MM.1S (cell line): ENCODE results near the gene MMP11.

Source experiments
- DNase-seq: peaks from one replicate; pipeline ENCODE4 v3.0.0-alpha.2; 2015
- H2AFZ ChIP-seq: fragments of 300-600 bp; sonication (generic); 2 replicates; pipeline ENCODE4 v1.6.0; 2016; ENCODE audit warnings: antibody characterized with exemption, low read length
- H3F3A ChIP-seq: fragments of 300-600 bp; sonication (generic); 2 replicates; pipeline ENCODE4 v1.6.1; 2016; ENCODE audit warnings: mild to moderate bottlenecking, antibody characterized with exemption, low read length, moderate library complexity, mixed read lengths; ENCODE audit not compliant: insufficient read depth
- H3K27ac ChIP-seq: fragments of 300-600 bp; sonication (generic); 2 replicates; pipeline ENCODE4 v1.5.1; 2016; ENCODE audit warnings: mild to moderate bottlenecking, low read length
- H3K27me3 ChIP-seq: fragments of 300-600 bp; sonication (generic); replicated peaks from 2 replicates; pipeline ENCODE4 v1.6.0; 2016; ENCODE audit warnings: low read length; ENCODE audit not compliant: insufficient read depth
- H3K36me3 ChIP-seq: fragments of 300-600 bp; sonication (generic); replicated peaks from 2 replicates; pipeline ENCODE4 v1.6.1; 2016; ENCODE audit warnings: mild to moderate bottlenecking, low read length, mixed read lengths; ENCODE audit not compliant: insufficient read depth
- H3K4me1 ChIP-seq: fragments of 300-600 bp; sonication (generic); 2 replicates; pipeline ENCODE4 v1.6.1; 2016; ENCODE audit warnings: low read length, mixed read lengths
- H3K4me2 ChIP-seq: fragments of 300-600 bp; sonication (generic); 2 replicates; pipeline ENCODE4 v1.6.0; 2016; ENCODE audit warnings: low read depth, low read length
- H3K4me3 ChIP-seq: fragments of 300-600 bp; sonication (generic); 2 replicates; pipeline ENCODE4 v1.5.1; 2016; ENCODE audit warnings: low read length, mixed read lengths
- H3K79me2 ChIP-seq: fragments of 300-600 bp; sonication (generic); 2 replicates; pipeline ENCODE4 v1.6.1; 2016; ENCODE audit warnings: mixed run types, low read length, mixed read lengths
- H3K9ac ChIP-seq: fragments of 300-600 bp; sonication (generic); 2 replicates; pipeline ENCODE4 v1.6.1; 2016; ENCODE audit warnings: low read length, mixed read lengths
- H3K9me2 ChIP-seq: fragments of 300-600 bp; sonication (generic); replicated peaks from 2 replicates; pipeline ENCODE4 v1.6.1; 2016; ENCODE audit warnings: mild to moderate bottlenecking, low read length, mixed read lengths; ENCODE audit not compliant: insufficient read depth
- H3K9me3 ChIP-seq: fragments of 300-600 bp; sonication (generic); replicated peaks from 2 replicates; pipeline ENCODE4 v1.6.1; 2016; ENCODE audit warnings: mild to moderate bottlenecking, low read length, mixed read lengths; ENCODE audit not compliant: insufficient read depth
- H4K20me1 ChIP-seq: fragments of 300-600 bp; sonication (generic); 2 replicates; pipeline ENCODE4 v1.6.1; 2016; ENCODE audit warnings: mild to moderate bottlenecking, low read length, moderate library complexity, mixed read lengths; ENCODE audit not compliant: insufficient read depth
- EZH2 ChIP-seq: fragments of 300-600 bp; sonication (generic); optimal IDR thresholded peaks from 2 replicates; pipeline ENCODE3; 2017; ENCODE audit warnings: low read depth, mild to moderate bottlenecking, antibody characterized with exemption, low read length, mixed read lengths
- EZH2phosphoT487 ChIP-seq: fragments of 300-600 bp; sonication (generic); IDR thresholded peaks from 2 replicates; pipeline ENCODE4 v1.6.1; 2018; ENCODE audit warnings: antibody characterized with exemption, low read length
- TF ChIP-seq, protein P1 (sequence below): fragments of 300-600 bp; sonication (generic); IDR thresholded peaks from 2 replicates; pipeline ENCODE4 v1.5.1; 2016; ENCODE audit warnings: antibody characterized with exemption, low read length, mixed read lengths

Gene MMP11

GRCh38 chr22:23764899-23765881, 7.5 kb upstream of the MMP11 start:
- TF ChIP-seq EZH2phosphoT487 (no peak), EZH2 (no peak)
- TF ChIP-seq, protein P1, sequence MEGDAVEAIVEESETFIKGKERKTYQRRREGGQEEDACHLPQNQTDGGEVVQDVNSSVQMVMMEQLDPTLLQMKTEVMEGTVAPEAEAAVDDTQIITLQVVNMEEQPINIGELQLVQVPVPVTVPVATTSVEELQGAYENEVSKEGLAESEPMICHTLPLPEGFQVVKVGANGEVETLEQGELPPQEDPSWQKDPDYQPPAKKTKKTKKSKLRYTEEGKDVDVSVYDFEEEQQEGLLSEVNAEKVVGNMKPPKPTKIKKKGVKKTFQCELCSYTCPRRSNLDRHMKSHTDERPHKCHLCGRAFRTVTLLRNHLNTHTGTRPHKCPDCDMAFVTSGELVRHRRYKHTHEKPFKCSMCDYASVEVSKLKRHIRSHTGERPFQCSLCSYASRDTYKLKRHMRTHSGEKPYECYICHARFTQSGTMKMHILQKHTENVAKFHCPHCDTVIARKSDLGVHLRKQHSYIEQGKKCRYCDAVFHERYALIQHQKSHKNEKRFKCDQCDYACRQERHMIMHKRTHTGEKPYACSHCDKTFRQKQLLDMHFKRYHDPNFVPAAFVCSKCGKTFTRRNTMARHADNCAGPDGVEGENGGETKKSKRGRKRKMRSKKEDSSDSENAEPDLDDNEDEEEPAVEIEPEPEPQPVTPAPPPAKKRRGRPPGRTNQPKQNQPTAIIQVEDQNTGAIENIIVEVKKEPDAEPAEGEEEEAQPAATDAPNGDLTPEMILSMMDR, result no peak
- no peak for DNase-seq
- peaks cover 34% of the 10 kb centered on the region for H3K79me2 ChIP-seq
- no peaks in the 10 kb centered on the region for H3K27me3 ChIP-seq
- H3K9me3 ChIP-seq, result no peaks in the 10 kb centered on the region
- H3K36me3 ChIP-seq, result no peaks in the 10 kb centered on the region
- no peak overlapping the region for H2AFZ ChIP-seq
- H4K20me1 ChIP-seq, result peaks cover 6% of the 10 kb centered on the region; the same call in 1 of the 2 replicates
- no peaks in the 10 kb centered on the region for H3K9me2 ChIP-seq
- H3K4me3 ChIP-seq, result no peak overlapping the region
- H3K4me1 ChIP-seq, result no peaks in the 10 kb centered on the region
- H3K4me2 ChIP-seq, result no peak overlapping the region
- no peak overlapping the region for H3K27ac ChIP-seq
- no peak overlapping the region for H3K9ac ChIP-seq
- H3F3A ChIP-seq, result peaks cover 3% of the 10 kb centered on the region; the same call in 1 of the 2 replicates

GRCh38 chr22:23767303-23767672, 5.4 kb upstream of the MMP11 start:
- H3K4me3 ChIP-seq, result peak overlapping the region; percentile 93
- no peaks in the 10 kb centered on the region for H3K36me3 ChIP-seq
- no peaks in the 10 kb centered on the region for H3K9me3 ChIP-seq
- peaks cover 7% of the 10 kb centered on the region for H3F3A ChIP-seq
- peaks cover 6% of the 10 kb centered on the region; the same call in 1 of the 2 replicates for H4K20me1 ChIP-seq
- no peak for DNase-seq
- H3K4me1 ChIP-seq, result peaks cover 5% of the 10 kb centered on the region
- no peak overlapping the region for H2AFZ ChIP-seq
- peak overlapping the region; percentile 49; the same call in 1 of the 2 replicates for H3K27ac ChIP-seq
- no peaks in the 10 kb centered on the region for H3K9me2 ChIP-seq
- peak overlapping the region; percentile 100 for H3K4me2 ChIP-seq
- peak overlapping the region; percentile 83 for H3K9ac ChIP-seq
- H3K79me2 ChIP-seq, result peaks cover 34% of the 10 kb centered on the region
- TF ChIP-seq EZH2 (no peak), EZH2phosphoT487 (no peak)
- TF ChIP-seq, protein P1, result no peak
- H3K27me3 ChIP-seq, result no peaks in the 10 kb centered on the region

DNA sequence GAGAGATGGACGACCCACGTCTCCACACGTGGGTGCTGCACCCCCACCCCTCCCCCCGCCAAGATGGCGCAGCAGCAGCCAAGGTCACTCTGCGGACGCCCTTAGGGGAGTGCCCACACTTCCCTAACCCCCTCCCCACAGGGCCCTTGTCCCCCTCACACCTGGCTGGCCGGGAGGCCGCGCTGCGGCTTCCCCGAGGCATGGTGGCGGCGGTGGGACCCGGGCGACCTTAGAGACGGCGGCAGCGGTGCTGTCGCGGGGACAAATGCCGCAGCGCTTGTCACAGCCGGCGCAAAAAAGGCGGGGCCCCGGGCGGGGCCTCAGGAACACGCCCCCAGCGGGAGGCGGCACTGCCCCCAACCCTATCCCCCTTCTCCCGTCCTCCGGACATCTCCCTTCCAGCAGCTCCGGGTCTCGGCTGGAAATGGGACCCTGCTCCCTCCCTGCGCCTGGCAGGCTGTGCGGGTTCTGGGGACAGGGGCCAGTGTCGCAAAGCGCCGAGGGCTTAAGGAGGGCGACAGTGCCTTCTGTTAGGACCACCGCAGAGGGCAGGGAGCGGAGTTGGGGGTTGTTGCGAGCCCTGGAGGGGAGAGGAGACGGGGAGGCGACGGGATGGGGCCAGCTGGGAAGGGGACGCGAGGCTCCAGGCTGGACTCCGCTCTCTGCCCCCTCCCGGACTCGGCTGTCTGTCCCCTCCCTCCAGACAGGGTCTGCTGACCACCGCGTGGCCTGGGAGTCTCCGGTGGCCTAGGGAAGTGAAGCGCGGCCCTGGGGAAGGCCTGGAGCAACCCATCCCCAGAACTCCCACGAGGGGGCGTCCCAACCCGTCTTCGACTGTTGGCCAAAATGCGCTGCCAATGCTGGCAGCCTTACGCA, 4.7 kb upstream of the MMP11 start, which contains the start of gene CHCHD10:
Gene CHCHD10 (minus strand): TSS at position 300 of the 876 bp plus-strand sequence. CDS start 98 bp downstream, at position 202.
- Histone ChIP-seq H3K9me2 (no peaks in the 10 kb centered on the region), H3K9ac (peak within 1 kb of the TSS; percentile 83), H3K4me3 (peak within 1 kb of the TSS; percentile 93), H3K79me2 (peaks cover 34% of the 10 kb centered on the region), H3K4me2 (peak within 1 kb of the TSS; percentile 100), H3K36me3 (no peaks in the 10 kb centered on the region), H3K27me3 (no peaks in the 10 kb centered on the region), H4K20me1 (peaks cover 6% of the 10 kb centered on the region; the same call in 1 of the 2 replicates), H2AFZ (peak within 1 kb of the TSS; percentile 100), H3K27ac (peak within 1 kb of the TSS; percentile 49; the same call in 1 of the 2 replicates), H3K9me3 (no peaks in the 10 kb centered on the region), H3K4me1 (peaks cover 7% of the 10 kb centered on the region), H3F3A (peaks cover 7% of the 10 kb centered on the region)
- peak; percentile 78 for DNase-seq
- TF ChIP-seq, protein P1, result peak; percentile 55
- no peak for TF ChIP-seq EZH2phosphoT487
- TF ChIP-seq EZH2, result no peak
